Uterus (tissue), 4 donors: ENCODE data around the gene TMEM117. TPM values are rescaled to one million over a fixed set of nuclear protein-coding genes. Genes with fewer than 3 reads are reported as not detected.

Experiments used
- DNase-seq, 2 donors: peaks; one replicate each; pipeline ENCODE4 v3.0.0-alpha.2; 2019 to 2020
- H3K27ac ChIP-seq, 2 donors: fragments of 200-600 bp; sonication (generic); 1 replicate in 1 of 2; 2 replicates in 1 of 2; pipeline ENCODE4 v1.5.1; 2016 to 2018
- H3K27me3 ChIP-seq, 2 donors: fragments of 200-600 bp; sonication (generic); one replicate each; pipeline ENCODE4 v1.5.1; 2018 to 2019; ENCODE audit warnings: control low read depth in 1 of 2
- H3K36me3 ChIP-seq, 2 donors: fragments of 200-600 bp; sonication (generic); one replicate each; pipeline ENCODE4 v1.5.1; 2019; ENCODE audit warnings: control low read depth in 1 of 2
- H3K4me1 ChIP-seq, 2 donors: fragments of 200-600 bp; sonication (generic); one replicate each; pipeline ENCODE4 v1.5.1; 2018 to 2019; ENCODE audit warnings: control low read depth in 1 of 2
- H3K4me3 ChIP-seq, 2 donors: fragments of 200-600 bp; sonication (generic); 1 replicate in 1 of 2; 2 replicates in 1 of 2; pipeline ENCODE4 v1.5.1; 2018 to 2019; ENCODE audit warnings: mild to moderate bottlenecking in 1 of 2
- H3K9me3 ChIP-seq, 2 donors: fragments of 200-600 bp; sonication (generic); one replicate each; pipeline ENCODE4 v1.5.1; 2019; ENCODE audit warnings: control low read depth in 1 of 2
- POLR2A ChIP-seq, 2 donors: fragments of 450-650 bp; IDR thresholded peaks; one replicate each; pipeline ENCODE4 v1.6.1; 2016; ENCODE audit warnings: antibody characterized with exemption in 2 of 2, mild to moderate bottlenecking in 1 of 2, moderate library complexity in 1 of 2
- intact Hi-C: fragments of 100-400 bp; cut with DNase I; formaldehyde crosslinking; loops from one replicate; pipeline ENCODE4 v1.15.1; 2023; ENCODE audit warnings: low total_unique reads
- total RNA-seq, 4 donors: library from RNA; depleted of rRNA in 3 of 4; stranded (reverse); fragments of >200 nt in 3 of 4; gene quantifications; one replicate each; pipeline versions ENCODE4 v1.1.0 to v1.2.4, GENCODE V29; 2014 to 2023
- TF ChIP-seq, protein P1 (sequence below), 4 experiments: fragments of 200-600 bp in 2 of 4; fragments of 450-650 bp in 2 of 4; sonication (generic) in 2 of 4; IDR thresholded peaks; one replicate each; pipeline ENCODE4 v1.5.1; 2016 to 2019; ENCODE audit warnings: antibody characterized with exemption in 4 of 4, mild to moderate bottlenecking in 2 of 4, moderate library complexity in 1 of 4
- donor health status: DM: yes; HTN: yes; CAD: no.

The TMEM117 gene
- total RNA-seq, 4 donors from 2014 or later = 1.0 to 34.4 (median 6.1) TPM

DNA sequence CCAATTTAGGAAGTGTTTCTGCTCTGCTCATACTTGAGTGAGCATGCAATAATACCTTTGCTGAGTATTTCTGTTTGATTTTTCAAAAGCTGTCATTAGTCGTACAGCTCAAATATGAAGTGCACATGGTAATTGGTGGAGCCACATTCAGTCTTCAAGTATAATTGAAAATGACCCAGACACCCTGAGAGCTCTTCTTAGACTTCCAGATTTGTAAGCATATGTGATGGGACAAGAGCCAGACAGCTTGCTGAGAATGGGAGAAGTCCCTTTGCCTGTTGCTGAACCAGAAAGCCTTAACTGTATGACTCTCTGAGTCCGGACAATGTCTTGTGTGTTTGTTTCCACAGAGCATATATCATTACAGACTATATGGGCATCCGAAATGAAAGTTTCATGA lies 307.3 kb downstream of the TMEM117 start:
- peaks cover 0 to 7% of the 10 kb centered on the region in 2 donors for H3K9me3 ChIP-seq
- no peaks in the 10 kb centered on the region for H3K36me3 ChIP-seq
- H3K4me3 ChIP-seq = no peak overlapping the region
- no peaks in the 10 kb centered on the region for H3K27me3 ChIP-seq
- no peaks in the 10 kb centered on the region for H3K4me1 ChIP-seq
- no peak for DNase-seq
- intact Hi-C loops = no loop called here
- H3K27ac ChIP-seq = no peak overlapping the region
- TF ChIP-seq POLR2A (IDR thresholded peaks at IDR 0.05) = no peak
- TF ChIP-seq, protein P1, sequence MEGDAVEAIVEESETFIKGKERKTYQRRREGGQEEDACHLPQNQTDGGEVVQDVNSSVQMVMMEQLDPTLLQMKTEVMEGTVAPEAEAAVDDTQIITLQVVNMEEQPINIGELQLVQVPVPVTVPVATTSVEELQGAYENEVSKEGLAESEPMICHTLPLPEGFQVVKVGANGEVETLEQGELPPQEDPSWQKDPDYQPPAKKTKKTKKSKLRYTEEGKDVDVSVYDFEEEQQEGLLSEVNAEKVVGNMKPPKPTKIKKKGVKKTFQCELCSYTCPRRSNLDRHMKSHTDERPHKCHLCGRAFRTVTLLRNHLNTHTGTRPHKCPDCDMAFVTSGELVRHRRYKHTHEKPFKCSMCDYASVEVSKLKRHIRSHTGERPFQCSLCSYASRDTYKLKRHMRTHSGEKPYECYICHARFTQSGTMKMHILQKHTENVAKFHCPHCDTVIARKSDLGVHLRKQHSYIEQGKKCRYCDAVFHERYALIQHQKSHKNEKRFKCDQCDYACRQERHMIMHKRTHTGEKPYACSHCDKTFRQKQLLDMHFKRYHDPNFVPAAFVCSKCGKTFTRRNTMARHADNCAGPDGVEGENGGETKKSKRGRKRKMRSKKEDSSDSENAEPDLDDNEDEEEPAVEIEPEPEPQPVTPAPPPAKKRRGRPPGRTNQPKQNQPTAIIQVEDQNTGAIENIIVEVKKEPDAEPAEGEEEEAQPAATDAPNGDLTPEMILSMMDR (IDR thresholded peaks at IDR 0.05) = no peak

DNA sequence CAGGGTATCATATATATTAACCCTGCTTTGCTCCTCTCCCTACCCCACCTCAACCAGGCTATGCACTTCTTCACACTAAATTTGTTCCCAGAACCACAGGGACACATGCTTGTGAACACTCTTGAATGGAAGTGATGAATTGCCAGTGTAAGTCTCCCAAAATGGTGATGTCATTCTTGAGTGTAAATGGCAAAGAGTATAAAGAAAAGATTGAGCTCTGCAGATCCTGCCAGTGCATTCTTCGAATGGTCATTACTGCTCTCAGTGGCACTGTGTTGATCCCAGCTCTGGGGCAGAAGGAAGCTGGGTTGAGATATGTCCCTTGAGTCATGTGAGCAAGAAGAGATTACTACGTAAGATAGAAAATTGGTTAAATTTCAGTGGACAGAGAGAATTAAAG lies 313.1 kb downstream of the TMEM117 start:
- intact Hi-C loops = no loop called here

DNA sequence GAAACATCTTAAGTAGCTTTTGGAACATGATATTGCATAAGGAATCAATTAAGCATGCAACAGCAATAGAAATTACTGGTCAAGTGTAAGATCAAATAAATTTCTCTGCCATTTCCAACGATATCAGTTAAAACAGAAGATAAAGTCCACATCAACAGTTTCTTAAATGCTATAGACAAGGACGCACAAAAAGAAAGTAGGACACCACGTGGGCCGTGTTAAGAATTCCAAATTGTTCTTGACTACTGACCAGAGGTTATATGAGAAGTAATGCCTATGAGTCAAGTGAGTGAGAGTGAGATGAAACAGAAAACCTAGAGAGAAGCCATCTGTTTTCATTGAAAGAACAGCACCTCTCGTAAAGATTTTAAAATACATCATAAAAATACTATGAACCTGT lies 318.2 kb downstream of the TMEM117 start:
- H3K36me3 ChIP-seq = no peaks in the 10 kb centered on the region
- TF ChIP-seq POLR2A (IDR thresholded peaks at IDR 0.05) = no peak
- TF ChIP-seq, protein P1 (IDR thresholded peaks at IDR 0.05) = no peak
- no peak for DNase-seq
- no peak overlapping the region for H3K27ac ChIP-seq
- H3K27me3 ChIP-seq = no peaks in the 10 kb centered on the region
- intact Hi-C loops = no loop called here
- H3K9me3 ChIP-seq = no peaks in the 10 kb centered on the region
- no peaks in the 10 kb centered on the region for H3K4me1 ChIP-seq
- no peak overlapping the region for H3K4me3 ChIP-seq

More for the DNA sequence above, 313.1 kb downstream of the TMEM117 start:
- DNase-seq = no peak
- no peaks in the 10 kb centered on the region for H3K36me3 ChIP-seq
- H3K27ac ChIP-seq = no peak overlapping the region
- H3K4me3 ChIP-seq = no peak overlapping the region
- no peak for TF ChIP-seq POLR2A (IDR thresholded peaks at IDR 0.05)
- TF ChIP-seq, protein P1 (IDR thresholded peaks at IDR 0.05) = no peak
- no peaks in the 10 kb centered on the region for H3K4me1 ChIP-seq
- H3K9me3 ChIP-seq = no peaks in the 10 kb centered on the region
- H3K27me3 ChIP-seq = no peaks in the 10 kb centered on the region

DNA sequence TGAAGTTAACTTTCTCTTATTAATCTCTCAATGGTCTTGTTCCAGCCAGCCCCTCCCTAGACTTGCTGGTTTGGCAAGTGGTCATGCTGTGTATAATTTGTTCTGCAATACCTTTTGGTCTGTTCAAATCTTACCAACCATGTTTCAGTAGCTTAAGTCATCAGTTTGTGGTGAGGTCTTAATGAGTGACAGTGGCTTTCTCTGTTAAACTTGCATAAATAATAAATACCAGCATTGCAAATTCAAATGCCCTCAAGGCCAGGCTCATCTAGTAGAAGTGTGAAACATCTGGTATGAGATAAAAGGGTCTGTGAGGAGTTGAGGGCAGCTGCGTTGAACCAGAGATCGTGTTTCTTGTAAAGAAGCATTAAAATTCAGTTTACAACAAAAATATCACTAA lies 319.5 kb downstream of the TMEM117 start:
- no peak overlapping the region for H3K27ac ChIP-seq
- H3K36me3 ChIP-seq = no peaks in the 10 kb centered on the region
- no peaks in the 10 kb centered on the region for H3K27me3 ChIP-seq
- H3K4me3 ChIP-seq = no peak overlapping the region
- intact Hi-C loops = no loop called here
- no peak for DNase-seq
- no peaks in the 10 kb centered on the region for H3K9me3 ChIP-seq
- no peak for TF ChIP-seq POLR2A (IDR thresholded peaks at IDR 0.05)
- TF ChIP-seq, protein P1 (IDR thresholded peaks at IDR 0.05) = no peak
- no peaks in the 10 kb centered on the region for H3K4me1 ChIP-seq

DNA sequence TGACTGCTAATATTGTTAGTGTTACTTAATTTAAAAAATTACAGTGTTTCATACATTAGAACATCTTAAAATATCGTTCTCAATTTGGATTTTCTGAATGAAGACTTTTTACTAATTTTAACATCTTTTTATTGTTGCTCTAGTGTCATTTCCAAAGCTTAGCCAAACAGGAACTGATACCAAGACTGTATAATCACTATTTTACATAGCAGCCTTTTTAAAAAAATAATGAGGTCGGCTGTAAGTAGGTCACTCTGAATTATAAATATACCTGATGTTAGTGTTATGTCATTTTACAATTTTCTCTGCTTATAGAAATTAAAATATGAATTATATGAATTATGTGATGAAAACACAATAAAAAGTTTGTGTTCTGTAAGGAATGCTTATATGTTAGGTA lies 321.5 kb downstream of the TMEM117 start:
- no peaks in the 10 kb centered on the region for H3K36me3 ChIP-seq
- TF ChIP-seq, protein P1 (IDR thresholded peaks at IDR 0.05) = no peak
- TF ChIP-seq POLR2A (IDR thresholded peaks at IDR 0.05) = no peak
- H3K27me3 ChIP-seq = no peaks in the 10 kb centered on the region
- DNase-seq = no peak
- no peak overlapping the region for H3K4me3 ChIP-seq
- no peaks in the 10 kb centered on the region for H3K9me3 ChIP-seq
- intact Hi-C loops = no loop called here
- H3K27ac ChIP-seq = no peak overlapping the region
- H3K4me1 ChIP-seq = no peaks in the 10 kb centered on the region
